ENCODE measurements around the gene CNGA2. TPM values are rescaled to one million over a fixed set of nuclear protein-coding genes. Genes with fewer than 3 reads are reported as not detected.

Gene CNGA2
- total and polyA plus RNA-seq, 10 of the 15 experiments (the other 5 are each of a cell fraction or from before 2014, with no cell fraction given) = not detected

- in situ Hi-C loops (cut with MboI) (no loop called here), intact Hi-C loops (cut with micrococcal nuclease; ENCODE audit: unreplicated experiment) (no loop called here)
- POLR2A ChIA-PET = no interaction called here
- Histone ChIP-seq H3K4me1 (ENCODE audit: control insufficient read depth, insufficient read depth, low read length) (no peaks in the 10 kb centered on the region), H3K9me3 (replicated peaks; ENCODE audit: control insufficient read depth, insufficient read depth, low read length) (no peaks in the 10 kb centered on the region), H2AFZ (ENCODE audit: control insufficient read depth, low read depth, low read length) (no peak overlapping the region), H3K27me3 (replicated peaks in 1 of 2; ENCODE audit: control insufficient read depth in 2 of 2, insufficient read depth in 2 of 2, low read length in 1 of 2) (no peaks in the 10 kb centered on the region; a peak in 1 of 4 replicates), H3K36me3 (ENCODE audit: control insufficient read depth in 2 of 2, insufficient read depth in 2 of 2, low read length in 1 of 2) (no peaks in the 10 kb centered on the region), H3K27ac (ENCODE audit: control insufficient read depth, insufficient read depth) (no peak overlapping the region), H3K9ac (ENCODE audit: control insufficient read depth, insufficient read depth, low read length) (no peak overlapping the region), H3K79me2 (ENCODE audit: control insufficient read depth, insufficient read depth, low read length) (no peaks in the 10 kb centered on the region), H3K4me2 (ENCODE audit: control insufficient read depth, insufficient read depth) (no peak overlapping the region), H3K4me3 (no peak overlapping the region), H4K20me1 (ENCODE audit: control insufficient read depth, insufficient read depth) (no peaks in the 10 kb centered on the region)
- 15% methylated on average over 3 of the region's 3 CpGs for WGBS (ENCODE audit: insufficient coverage, insufficient replicate concordance, low lambda C conversion rate, missing lambda C conversion rate)
- no peak for ATAC-seq
- no peak for FAIRE-seq
- RAD21 ChIA-PET (ENCODE audit: unreplicated experiment) = no interaction called here
- BruUV-seq (replicated peaks) = no TSS peak
- CTCF ChIA-PET = no interaction called here
- DNase-seq (ENCODE audit: low read depth, low spot score) = no peak
- SMC1A ChIA-PET (ENCODE audit: uncharacterized antibody, unreplicated experiment) = no interaction called here
- TF ChIP-seq HCFC1 (IDR thresholded peaks at IDR 0.05; ENCODE audit: low read length) (no peak), MTA2 (IDR thresholded peaks at IDR 0.05; ENCODE audit: low read depth) (no peak), POLR2A (IDR thresholded peaks at IDR 0.05; ENCODE audit: low read depth, low read length) (no peak), SIX5 (IDR thresholded peaks at IDR 0.05; ENCODE audit: low read depth, low read length, severe bottlenecking) (no peak), ATF3 (IDR thresholded peaks at IDR 0.05; ENCODE audit: borderline replicate concordance, extremely low read depth, low read depth, low read length) (no peak)
Measured at GRCh38 chrX:151771726-151772125, 37.2 kb downstream of the CNGA2 start.

GRCh38 chrX:151773434-151773833, 38.9 kb downstream of the CNGA2 start:
- whole genome bisulfite sequencing (ENCODE audit: insufficient coverage, insufficient replicate concordance, low lambda C conversion rate, missing lambda C conversion rate) = 23% methylated on average over 5 of the region's 5 CpGs
- Histone ChIP-seq H3K36me3 (ENCODE audit: control insufficient read depth in 2 of 2, insufficient read depth in 2 of 2, low read length in 1 of 2) (no peaks in the 10 kb centered on the region), H3K9me3 (replicated peaks; ENCODE audit: control insufficient read depth, insufficient read depth, low read length) (no peaks in the 10 kb centered on the region), H3K27ac (ENCODE audit: control insufficient read depth, insufficient read depth) (no peak overlapping the region), H3K27me3 (replicated peaks in 1 of 2; ENCODE audit: control insufficient read depth in 2 of 2, insufficient read depth in 2 of 2, low read length in 1 of 2) (no peaks in the 10 kb centered on the region; a peak in 1 of 4 replicates), H3K4me2 (ENCODE audit: control insufficient read depth, insufficient read depth) (no peak overlapping the region), H3K79me2 (ENCODE audit: control insufficient read depth, insufficient read depth, low read length) (no peaks in the 10 kb centered on the region), H4K20me1 (ENCODE audit: control insufficient read depth, insufficient read depth) (no peaks in the 10 kb centered on the region), H3K4me3 (no peak overlapping the region), H3K9ac (ENCODE audit: control insufficient read depth, insufficient read depth, low read length) (no peak overlapping the region), H2AFZ (ENCODE audit: control insufficient read depth, low read depth, low read length) (no peak overlapping the region), H3K4me1 (ENCODE audit: control insufficient read depth, insufficient read depth, low read length) (no peaks in the 10 kb centered on the region)
- DNase-seq (ENCODE audit: low read depth, low spot score) (no peak), ATAC-seq (no peak), FAIRE-seq (no peak)
- RAD21 ChIA-PET (ENCODE audit: unreplicated experiment) = no interaction called here
- BruUV-seq (replicated peaks) = no TSS peak
- in situ Hi-C loops (cut with MboI) (no loop called here), intact Hi-C loops (cut with micrococcal nuclease; ENCODE audit: unreplicated experiment) (no loop called here)
- SMC1A ChIA-PET (ENCODE audit: uncharacterized antibody, unreplicated experiment) = no interaction called here
- POLR2A ChIA-PET = no interaction called here
- CTCF ChIA-PET = no interaction called here
- TF ChIP-seq KDM1A (IDR thresholded peaks at IDR 0.05; ENCODE audit: borderline replicate concordance) = no peak
- no peak for TF ChIP-seq CREB1 (IDR thresholded peaks at IDR 0.05; ENCODE audit: low read depth)
- TF ChIP-seq JUNB (IDR thresholded peaks at IDR 0.05) = no peak
- no peak for TF ChIP-seq EED (IDR thresholded peaks at IDR 0.05; ENCODE audit: low read depth)
- no peak for TF ChIP-seq NR2C1 (IDR thresholded peaks at IDR 0.05)
- TF ChIP-seq CTCF (IDR thresholded peaks at IDR 0.05 in 2 of 3, conservative IDR thresholded peaks at IDR 0.05 in 1 of 3; ENCODE audit: control insufficient read depth in 2 of 3, extremely low read depth in 1 of 3, insufficient read depth in 1 of 3, low read depth in 3 of 3, low read length in 3 of 3) = no peak
- TF ChIP-seq BMI1 (IDR thresholded peaks at IDR 0.05; ENCODE audit: borderline replicate concordance) = no peak
- no peak for TF ChIP-seq DPF2 (IDR thresholded peaks at IDR 0.05)

Data from GM12878 (cell line).